Measurements from ENCODE around the gene CCSER2.
"Not testable (repeated sequence)": the region's sequence is repeated elsewhere in the genome, so short reads cannot be mapped to it uniquely, and the experiment has no call there.

Gene CCSER2

GRCh38 chr10:84337199-84337598 lies 8.8 kb downstream of the CCSER2 start:
- H3K9ac ChIP-seq (ENCODE audit: low read length), result no peak overlapping the region
- no peaks in the 10 kb centered on the region for H3K9me3 ChIP-seq (ENCODE audit: low read length)
- no peaks in the 10 kb centered on the region for H3K27me3 ChIP-seq (ENCODE audit: control insufficient read depth in 1 of 2, insufficient read depth in 2 of 2, low read length in 2 of 2)
- no peak overlapping the region for H3K27ac ChIP-seq (ENCODE audit: low read depth, low read length)
- peaks cover 35% of the 10 kb centered on the region for H3K4me1 ChIP-seq (ENCODE audit: insufficient read depth, low read length)
- H3K4me3 ChIP-seq (ENCODE audit: low read depth in 1 of 2, low read length in 2 of 2), result no peak overlapping the region
- no peaks in the 10 kb centered on the region for H3K36me3 ChIP-seq (ENCODE audit: insufficient read depth, low read length)

- no peaks in the 10 kb centered on the region for H3K27me3 ChIP-seq (ENCODE audit: control insufficient read depth in 1 of 2, insufficient read depth in 2 of 2, low read length in 2 of 2)
- no peak overlapping the region for H3K4me3 ChIP-seq (ENCODE audit: low read depth in 1 of 2, low read length in 2 of 2)
- H3K27ac ChIP-seq (ENCODE audit: low read depth, low read length), result no peak overlapping the region
- H3K4me1 ChIP-seq (ENCODE audit: insufficient read depth, low read length), result peaks cover 35% of the 10 kb centered on the region
- H3K36me3 ChIP-seq (ENCODE audit: insufficient read depth, low read length), result no peaks in the 10 kb centered on the region
- H3K9me3 ChIP-seq (ENCODE audit: low read length), result no peaks in the 10 kb centered on the region
- no peak overlapping the region for H3K9ac ChIP-seq (ENCODE audit: low read length)
Measured at GRCh38 chr10:84339025-84339424, 10.6 kb downstream of the CCSER2 start.

DNA sequence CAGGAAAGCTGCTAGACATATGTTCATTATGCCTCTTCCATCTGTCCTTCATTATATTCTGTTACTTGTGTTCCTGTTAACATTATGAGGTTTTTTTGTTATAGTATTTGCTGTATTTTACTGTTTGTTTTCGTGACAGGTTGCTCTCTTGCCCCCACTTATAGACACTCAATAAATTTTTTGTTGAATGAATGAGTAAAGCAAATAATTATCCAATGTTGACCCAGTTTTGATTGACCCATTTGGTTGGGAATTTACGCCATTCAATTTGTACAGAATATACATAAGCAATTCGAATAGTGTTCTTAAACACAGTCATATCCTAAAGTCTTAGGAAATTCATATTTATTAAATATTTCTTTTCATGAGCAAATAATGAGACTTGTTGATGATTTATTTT lies 11.8 kb downstream of the CCSER2 start:
- no peaks in the 10 kb centered on the region for H3K36me3 ChIP-seq (ENCODE audit: insufficient read depth, low read length)
- peaks cover 25% of the 10 kb centered on the region for H3K4me1 ChIP-seq (ENCODE audit: insufficient read depth, low read length)
- H3K27ac ChIP-seq (ENCODE audit: low read depth, low read length), result no peak overlapping the region
- H3K4me3 ChIP-seq (ENCODE audit: low read depth in 1 of 2, low read length in 2 of 2), result no peak overlapping the region
- no peak overlapping the region for H3K9ac ChIP-seq (ENCODE audit: low read length)
- no peaks in the 10 kb centered on the region for H3K27me3 ChIP-seq (ENCODE audit: control insufficient read depth in 1 of 2, insufficient read depth in 2 of 2, low read length in 2 of 2)
- H3K9me3 ChIP-seq (ENCODE audit: low read length), result no peaks in the 10 kb centered on the region

DNA sequence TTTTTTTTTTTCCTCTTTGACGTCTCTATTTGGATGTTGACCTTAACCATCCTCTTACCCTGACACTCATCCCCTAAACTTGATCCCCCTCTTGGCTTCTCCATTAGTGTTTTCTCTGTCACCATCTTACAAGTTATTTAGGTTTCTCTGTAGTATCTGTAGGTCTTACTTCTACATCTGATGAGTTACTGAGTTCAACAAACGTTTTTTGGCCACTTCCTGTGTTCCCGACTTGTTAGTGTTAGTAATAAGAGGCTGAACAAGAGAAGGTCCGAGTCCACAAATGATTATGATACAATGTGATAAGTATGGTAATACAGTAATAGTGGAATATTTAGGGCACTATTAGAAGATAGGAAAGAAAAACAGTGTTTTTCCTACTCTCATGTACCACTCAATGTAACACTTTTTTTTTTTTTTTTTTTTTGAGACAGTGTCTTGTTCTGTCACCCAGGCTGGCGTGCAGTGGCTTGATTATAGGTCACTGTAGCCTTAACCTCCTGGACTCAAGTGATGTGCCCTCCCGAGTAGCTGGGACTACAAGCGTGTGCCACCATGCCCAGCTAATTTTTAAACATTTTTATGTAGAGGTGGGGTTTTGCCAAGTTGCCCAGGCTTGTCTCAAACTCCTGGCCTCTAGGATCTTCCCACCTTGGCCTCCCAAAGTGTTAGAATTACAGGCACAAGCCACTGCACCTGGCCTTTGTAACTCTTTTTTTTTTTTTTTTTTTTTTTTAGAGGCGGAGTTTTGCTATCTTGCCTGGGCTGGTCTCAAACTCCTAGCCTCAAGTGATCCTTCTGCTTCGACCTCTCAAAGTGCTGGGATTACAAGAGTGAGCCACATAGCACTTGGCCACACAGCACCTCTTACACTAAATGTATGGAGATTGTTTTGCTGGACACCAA lies 12.5 kb downstream of the CCSER2 start:
- H3K36me3 ChIP-seq (ENCODE audit: insufficient read depth, low read length), result no peaks in the 10 kb centered on the region
- H3K9me3 ChIP-seq (ENCODE audit: low read length), result no peaks in the 10 kb centered on the region
- H3K27me3 ChIP-seq (ENCODE audit: control insufficient read depth in 1 of 2, insufficient read depth in 2 of 2, low read length in 2 of 2), result no peaks in the 10 kb centered on the region
- no peak overlapping the region for H3K27ac ChIP-seq (ENCODE audit: low read depth, low read length)
- H3K9ac ChIP-seq (ENCODE audit: low read length), result no peak overlapping the region
- no peak overlapping the region for H3K4me3 ChIP-seq (ENCODE audit: low read depth in 1 of 2, low read length in 2 of 2)
- H3K4me1 ChIP-seq (ENCODE audit: insufficient read depth, low read length), result peaks cover 23% of the 10 kb centered on the region

DNA sequence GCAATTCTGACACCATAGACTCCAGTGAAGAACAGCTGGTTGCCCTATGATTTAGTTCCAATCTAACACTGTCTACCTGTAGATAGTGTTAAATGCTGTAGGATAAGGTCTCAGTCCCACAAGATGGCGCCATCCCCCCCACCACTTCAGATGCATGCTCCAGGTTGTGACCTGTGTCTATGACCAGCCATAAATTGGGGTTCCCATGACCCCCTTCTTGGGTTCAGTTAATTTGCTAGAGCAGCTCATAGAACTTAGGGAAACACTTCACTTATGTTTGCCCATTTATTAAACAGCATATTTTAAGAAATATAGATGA lies 13.1 kb downstream of the CCSER2 start:
- Histone ChIP-seq H3K27me3 (ENCODE audit: control insufficient read depth in 1 of 2, insufficient read depth in 2 of 2, low read length in 2 of 2) (no peaks in the 10 kb centered on the region), H3K27ac (ENCODE audit: low read depth, low read length) (no peak overlapping the region), H3K9ac (ENCODE audit: low read length) (no peak overlapping the region), H3K36me3 (ENCODE audit: insufficient read depth, low read length) (no peaks in the 10 kb centered on the region), H3K4me1 (ENCODE audit: insufficient read depth, low read length) (peaks cover 17% of the 10 kb centered on the region), H3K4me3 (ENCODE audit: low read depth in 1 of 2, low read length in 2 of 2) (no peak overlapping the region), H3K9me3 (ENCODE audit: low read length) (no peaks in the 10 kb centered on the region)

DNA sequence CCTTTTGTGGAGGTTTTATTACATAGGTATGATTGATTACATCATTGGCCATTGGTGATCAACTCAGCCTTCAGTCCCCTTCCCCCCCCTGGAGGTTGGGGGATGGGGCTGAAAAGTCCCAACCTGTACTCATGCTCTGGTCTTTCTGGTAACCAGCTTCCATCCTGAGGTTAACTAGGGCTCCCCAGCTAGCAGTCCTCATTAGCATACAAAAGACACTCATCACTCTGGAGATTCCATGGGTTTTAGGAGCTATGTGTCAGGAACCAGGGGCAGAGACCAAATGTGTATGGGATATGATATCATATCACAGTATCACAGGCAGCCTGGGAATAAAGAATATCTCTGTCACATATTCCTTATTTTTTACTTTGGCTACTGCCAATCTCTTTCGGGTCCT lies 13.6 kb downstream of the CCSER2 start:
- no peaks in the 10 kb centered on the region for H3K27me3 ChIP-seq (ENCODE audit: control insufficient read depth in 1 of 2, insufficient read depth in 2 of 2, low read length in 2 of 2)
- H3K9ac ChIP-seq (ENCODE audit: low read length), result no peak overlapping the region
- no peaks in the 10 kb centered on the region for H3K9me3 ChIP-seq (ENCODE audit: low read length)
- H3K36me3 ChIP-seq (ENCODE audit: insufficient read depth, low read length), result no peaks in the 10 kb centered on the region
- no peak overlapping the region for H3K4me3 ChIP-seq (ENCODE audit: low read depth in 1 of 2, low read length in 2 of 2)
- H3K4me1 ChIP-seq (ENCODE audit: insufficient read depth, low read length), result peaks cover 12% of the 10 kb centered on the region
- no peak overlapping the region for H3K27ac ChIP-seq (ENCODE audit: low read depth, low read length)

DNA sequence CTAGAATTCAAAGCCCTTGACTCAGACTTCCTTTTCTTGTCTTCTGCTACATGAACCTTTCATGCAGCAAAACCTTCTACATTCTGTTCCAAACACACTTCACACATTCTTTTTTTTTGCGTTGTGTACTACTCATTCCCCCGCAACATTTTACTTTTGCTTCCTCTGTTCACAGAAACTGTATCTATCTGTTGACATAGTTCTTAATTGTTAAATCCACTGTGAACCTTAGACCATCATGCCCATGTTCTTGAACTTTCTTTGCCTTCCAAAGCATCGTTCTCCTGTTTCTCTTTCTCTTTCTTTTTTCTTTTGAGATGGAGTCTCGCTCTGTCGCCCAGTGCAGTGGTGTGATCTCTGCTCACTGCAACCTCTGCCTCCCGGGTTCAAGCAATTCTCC lies 14.2 kb downstream of the CCSER2 start:
- no peaks in the 10 kb centered on the region for H3K36me3 ChIP-seq (ENCODE audit: insufficient read depth, low read length)
- no peak overlapping the region for H3K27ac ChIP-seq (ENCODE audit: low read depth, low read length)
- H3K9me3 ChIP-seq (ENCODE audit: low read length), result no peaks in the 10 kb centered on the region
- no peak overlapping the region for H3K9ac ChIP-seq (ENCODE audit: low read length)
- no peaks in the 10 kb centered on the region for H3K27me3 ChIP-seq (ENCODE audit: control insufficient read depth in 1 of 2, insufficient read depth in 2 of 2, low read length in 2 of 2)
- no peak overlapping the region for H3K4me3 ChIP-seq (ENCODE audit: low read depth in 1 of 2, low read length in 2 of 2)
- H3K4me1 ChIP-seq (ENCODE audit: insufficient read depth, low read length), result peaks cover 6% of the 10 kb centered on the region

DNA sequence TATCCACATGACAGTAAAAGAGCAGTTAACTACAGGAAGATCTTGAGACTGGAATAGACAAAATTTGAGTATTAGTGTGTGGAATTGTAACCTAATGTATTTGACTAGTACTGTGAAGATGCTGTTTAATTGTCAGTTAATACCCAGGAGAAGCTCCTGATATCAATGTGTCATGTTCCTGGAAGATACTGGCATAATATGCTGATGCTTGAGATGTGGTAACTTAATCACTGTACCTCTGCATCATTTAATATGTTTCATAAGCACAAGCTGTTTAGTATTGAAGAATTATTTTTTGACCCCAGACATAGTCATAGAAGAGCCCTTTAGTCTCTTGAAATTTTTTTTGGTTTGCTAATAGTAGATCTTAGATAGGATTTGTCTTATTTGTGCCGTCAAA lies 15.4 kb downstream of the CCSER2 start:
- Histone ChIP-seq H3K36me3 (ENCODE audit: insufficient read depth, low read length) (no peaks in the 10 kb centered on the region), H3K9ac (ENCODE audit: low read length) (no peak overlapping the region), H3K4me3 (ENCODE audit: low read depth in 1 of 2, low read length in 2 of 2) (no peak overlapping the region), H3K27me3 (ENCODE audit: control insufficient read depth in 1 of 2, insufficient read depth in 2 of 2, low read length in 2 of 2) (no peaks in the 10 kb centered on the region), H3K4me1 (ENCODE audit: insufficient read depth, low read length) (peaks cover 6% of the 10 kb centered on the region), H3K9me3 (ENCODE audit: low read length) (no peaks in the 10 kb centered on the region), H3K27ac (ENCODE audit: low read depth, low read length) (no peak overlapping the region)

- H3K9me3 ChIP-seq (ENCODE audit: low read length), result no peaks in the 10 kb centered on the region
- H3K27ac ChIP-seq (ENCODE audit: low read depth, low read length), result no peak overlapping the region
- no peak overlapping the region for H3K9ac ChIP-seq (ENCODE audit: low read length)
- no peaks in the 10 kb centered on the region for H3K36me3 ChIP-seq (ENCODE audit: insufficient read depth, low read length)
- peaks cover 6% of the 10 kb centered on the region for H3K4me1 ChIP-seq (ENCODE audit: insufficient read depth, low read length)
- H3K4me3 ChIP-seq (ENCODE audit: low read depth in 1 of 2, low read length in 2 of 2), result no peak overlapping the region
- H3K27me3 ChIP-seq (ENCODE audit: control insufficient read depth in 1 of 2, insufficient read depth in 2 of 2, low read length in 2 of 2), result no peaks in the 10 kb centered on the region
Measured at GRCh38 chr10:84344526-84344925, 16.1 kb downstream of the CCSER2 start.

- H3K4me3 ChIP-seq (ENCODE audit: low read depth in 1 of 2, low read length in 2 of 2); H3K27ac ChIP-seq (ENCODE audit: low read depth, low read length); H3K27me3 ChIP-seq (ENCODE audit: control insufficient read depth in 1 of 2, insufficient read depth in 2 of 2, low read length in 2 of 2); H3K9ac ChIP-seq (ENCODE audit: low read length); H3K36me3 ChIP-seq (ENCODE audit: insufficient read depth, low read length); H3K4me1 ChIP-seq (ENCODE audit: insufficient read depth, low read length); H3K9me3 ChIP-seq (ENCODE audit: low read length): not testable (repeated sequence)
Measured at GRCh38 chr10:84347575-84348002, 19.2 kb downstream of the CCSER2 start.

DNA sequence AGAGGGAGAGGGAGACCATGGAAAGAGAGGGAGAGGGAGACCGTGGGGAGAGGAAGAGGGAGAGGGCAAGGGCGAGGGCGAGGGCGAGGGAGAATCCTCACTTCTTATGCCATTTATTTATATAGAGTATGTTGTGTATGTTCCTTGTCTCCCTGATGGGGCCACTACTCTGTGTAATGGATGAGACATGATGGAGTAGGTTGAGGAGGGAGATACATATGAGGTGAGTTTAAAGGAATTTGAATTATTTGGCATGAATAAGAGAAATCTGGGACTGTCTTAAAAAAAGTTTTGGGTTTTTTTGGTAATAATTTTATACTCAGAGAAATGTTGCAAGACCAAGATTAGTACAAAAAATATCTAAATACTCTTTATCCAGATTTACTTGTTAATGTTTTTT lies 20.1 kb downstream of the CCSER2 start:
- Histone ChIP-seq H3K9me3 (ENCODE audit: low read length) (no peaks in the 10 kb centered on the region), H3K4me3 (ENCODE audit: low read depth in 1 of 2, low read length in 2 of 2) (no peak overlapping the region), H3K36me3 (ENCODE audit: insufficient read depth, low read length) (no peaks in the 10 kb centered on the region), H3K27ac (ENCODE audit: low read depth, low read length) (no peak overlapping the region), H3K27me3 (ENCODE audit: control insufficient read depth in 1 of 2, insufficient read depth in 2 of 2, low read length in 2 of 2) (no peaks in the 10 kb centered on the region), H3K4me1 (ENCODE audit: insufficient read depth, low read length) (no peaks in the 10 kb centered on the region), H3K9ac (ENCODE audit: low read length) (no peak overlapping the region)

DNA sequence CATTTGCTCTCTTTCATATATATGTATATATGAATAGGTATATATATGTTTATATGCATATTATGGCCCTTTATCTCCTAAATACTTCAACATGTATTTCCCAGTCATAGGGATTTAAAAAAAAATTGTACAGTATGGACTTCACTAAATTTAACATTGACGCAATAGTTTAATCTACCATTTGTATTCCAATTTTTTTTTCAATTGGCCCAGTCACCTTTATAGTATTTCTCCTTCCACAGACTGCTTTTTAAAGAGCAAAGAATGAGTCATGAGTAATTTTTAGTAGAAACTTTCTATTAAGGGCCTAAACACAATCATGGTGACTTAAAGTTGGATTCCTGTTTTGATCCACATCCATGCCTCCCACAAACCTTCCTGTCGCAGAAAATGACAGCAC lies 20.5 kb downstream of the CCSER2 start:
- no peak overlapping the region for H3K9ac ChIP-seq (ENCODE audit: low read length)
- H3K27ac ChIP-seq (ENCODE audit: low read depth, low read length), result no peak overlapping the region
- H3K4me1 ChIP-seq (ENCODE audit: insufficient read depth, low read length), result no peaks in the 10 kb centered on the region

More for the DNA sequence above, 20.5 kb downstream of the CCSER2 start:
- Histone ChIP-seq H3K36me3 (ENCODE audit: insufficient read depth, low read length) (no peaks in the 10 kb centered on the region), H3K27me3 (ENCODE audit: control insufficient read depth in 1 of 2, insufficient read depth in 2 of 2, low read length in 2 of 2) (no peaks in the 10 kb centered on the region), H3K9me3 (ENCODE audit: low read length) (no peaks in the 10 kb centered on the region), H3K4me3 (ENCODE audit: low read depth in 1 of 2, low read length in 2 of 2) (no peak overlapping the region)
